HFFc6 (cell line): ENCODE data around the gene TCEANC2. TPM values are rescaled to one million over a fixed set of nuclear protein-coding genes. Genes with fewer than 3 reads are reported as not detected.

Experiments used
- DNase-seq: peaks from one replicate; pipeline ENCODE4 v3.0.0-alpha.2; 2018
- H3K27ac Mint-ChIP-seq: 2 replicates; pipeline ENCODE4 v1.8.0; 2020; ENCODE audit warnings: mild to moderate bottlenecking, mixed read lengths
- H3K27me3 Mint-ChIP-seq: 2 replicates; pipeline ENCODE4 v1.8.0; 2021; ENCODE audit warnings: mild to moderate bottlenecking, moderate library complexity, mixed read lengths; ENCODE audit not compliant: insufficient read depth
- H3K36me3 Mint-ChIP-seq: 2 replicates; pipeline ENCODE4 v1.8.0; 2021; ENCODE audit warnings: low read depth, mixed read lengths
- H3K4me1 Mint-ChIP-seq: 2 replicates; pipeline ENCODE4 v1.8.0; 2020; ENCODE audit warnings: low read depth, mixed read lengths
- H3K4me3 Mint-ChIP-seq: 2 replicates; pipeline ENCODE4 v1.8.0; 2020; ENCODE audit warnings: mild to moderate bottlenecking, moderate library complexity, mixed read lengths
- H3K9me3 Mint-ChIP-seq: 2 replicates; pipeline ENCODE4 v1.8.0; 2020; ENCODE audit warnings: mild to moderate bottlenecking, mixed read lengths
- total RNA-seq, 6 experiments: library from RNA; stranded (reverse); fragmentation: NEBNext Ultra II Directional; extraction: Animal tissue kit (Norgen Biotek cat#: 25700); gene quantifications; 2 replicates in 1 of 6; 3 replicates in 5 of 6; pipeline ENCODE4 v1.2.3, GENCODE V29; 2021
- TF ChIP-seq, protein P1 (sequence below): fragments of 200-600 bp; sonication (generic); IDR thresholded peaks from 2 replicates; pipeline ENCODE4 v1.5.0; 2021; ENCODE audit warnings: antibody characterized with exemption, mild to moderate bottlenecking

TCEANC2 gene
- total RNA-seq, 6 experiments from 2014 or later, result 4.2 to 5.5 (median 4.8) TPM

DNA sequence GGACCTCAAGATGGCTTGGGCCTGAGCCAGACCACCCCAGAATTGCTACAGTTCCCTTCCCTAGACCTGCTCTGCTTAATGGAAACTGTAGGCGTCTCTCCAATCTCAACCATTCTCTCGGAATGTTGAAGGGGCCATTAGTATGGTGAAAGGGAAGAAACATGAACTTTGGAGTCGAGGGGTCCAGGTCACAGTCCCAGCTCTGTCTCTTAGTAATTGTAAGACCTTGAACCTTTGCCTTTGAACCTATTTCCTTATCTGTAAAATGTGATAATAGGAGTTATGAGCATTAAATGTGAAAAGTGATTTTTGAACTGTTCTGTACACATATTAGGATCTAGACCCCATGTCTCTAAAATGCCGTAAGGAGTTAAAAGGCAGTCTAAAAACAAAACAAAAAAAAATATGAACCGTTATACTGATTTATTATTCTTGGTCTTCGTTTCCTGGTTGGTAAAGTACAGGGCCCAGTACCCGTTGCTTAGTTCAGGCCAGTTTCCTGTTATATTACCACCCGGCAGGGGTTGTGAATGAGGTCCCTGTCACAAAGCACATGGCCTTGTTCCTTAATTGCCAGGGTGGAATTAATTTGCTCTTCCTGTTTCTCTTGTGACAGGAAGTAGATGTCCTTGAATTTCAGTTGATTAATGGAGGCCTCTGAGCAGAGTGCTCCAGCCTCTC lies 42.3 kb downstream of the TCEANC2 start:
- no peak for DNase-seq
- TF ChIP-seq, protein P1, sequence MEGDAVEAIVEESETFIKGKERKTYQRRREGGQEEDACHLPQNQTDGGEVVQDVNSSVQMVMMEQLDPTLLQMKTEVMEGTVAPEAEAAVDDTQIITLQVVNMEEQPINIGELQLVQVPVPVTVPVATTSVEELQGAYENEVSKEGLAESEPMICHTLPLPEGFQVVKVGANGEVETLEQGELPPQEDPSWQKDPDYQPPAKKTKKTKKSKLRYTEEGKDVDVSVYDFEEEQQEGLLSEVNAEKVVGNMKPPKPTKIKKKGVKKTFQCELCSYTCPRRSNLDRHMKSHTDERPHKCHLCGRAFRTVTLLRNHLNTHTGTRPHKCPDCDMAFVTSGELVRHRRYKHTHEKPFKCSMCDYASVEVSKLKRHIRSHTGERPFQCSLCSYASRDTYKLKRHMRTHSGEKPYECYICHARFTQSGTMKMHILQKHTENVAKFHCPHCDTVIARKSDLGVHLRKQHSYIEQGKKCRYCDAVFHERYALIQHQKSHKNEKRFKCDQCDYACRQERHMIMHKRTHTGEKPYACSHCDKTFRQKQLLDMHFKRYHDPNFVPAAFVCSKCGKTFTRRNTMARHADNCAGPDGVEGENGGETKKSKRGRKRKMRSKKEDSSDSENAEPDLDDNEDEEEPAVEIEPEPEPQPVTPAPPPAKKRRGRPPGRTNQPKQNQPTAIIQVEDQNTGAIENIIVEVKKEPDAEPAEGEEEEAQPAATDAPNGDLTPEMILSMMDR, result no peak
- Mint-ChIP-seq H3K4me1 (no peaks in the 10 kb centered on the region), H3K4me3 (no peak overlapping the region), H3K27ac (no peak overlapping the region), H3K27me3 (no peaks in the 10 kb centered on the region; the same call in 1 of the 2 replicates), H3K36me3 (peaks cover 7% of the 10 kb centered on the region; the same call in 1 of the 2 replicates), H3K9me3 (no peaks in the 10 kb centered on the region)

DNA sequence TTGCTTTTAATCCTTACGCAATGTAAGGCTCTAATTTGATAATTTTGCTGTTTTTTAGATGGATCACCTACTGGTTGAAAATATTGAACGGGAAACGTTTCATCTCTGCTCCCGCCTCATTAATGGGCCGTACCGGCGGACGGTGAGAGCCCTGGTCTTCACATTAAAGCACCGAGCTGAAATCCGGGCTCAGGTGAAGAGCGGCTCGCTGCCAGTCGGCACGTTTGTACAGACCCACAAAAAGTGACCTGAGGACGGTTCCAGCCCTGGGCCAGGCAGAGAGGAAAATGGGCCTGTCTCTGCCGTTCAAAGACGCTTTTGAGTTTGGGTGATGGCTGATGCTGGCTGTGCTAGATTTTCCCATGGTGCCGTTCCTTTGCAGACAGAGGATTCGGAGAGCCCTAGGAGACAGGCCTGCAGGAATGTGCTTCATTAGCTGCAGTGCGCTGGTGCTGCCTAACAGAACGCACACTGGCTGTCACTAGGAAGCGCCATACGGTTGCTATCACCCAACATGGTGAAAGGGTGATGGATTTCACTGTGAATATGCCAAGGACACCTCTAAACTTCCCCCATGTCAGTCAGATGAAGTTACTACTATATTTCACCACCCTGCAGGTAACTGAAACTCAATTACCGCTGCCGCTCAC lies 42.9 kb downstream of the TCEANC2 start:
- Mint-ChIP-seq H3K27ac (no peak overlapping the region), H3K4me3 (no peak overlapping the region), H3K4me1 (no peaks in the 10 kb centered on the region), H3K9me3 (no peaks in the 10 kb centered on the region), H3K36me3 (peaks cover 7% of the 10 kb centered on the region; the same call in 1 of the 2 replicates), H3K27me3 (no peaks in the 10 kb centered on the region; the same call in 1 of the 2 replicates)
- TF ChIP-seq, protein P1, result no peak
- no peak for DNase-seq

DNA sequence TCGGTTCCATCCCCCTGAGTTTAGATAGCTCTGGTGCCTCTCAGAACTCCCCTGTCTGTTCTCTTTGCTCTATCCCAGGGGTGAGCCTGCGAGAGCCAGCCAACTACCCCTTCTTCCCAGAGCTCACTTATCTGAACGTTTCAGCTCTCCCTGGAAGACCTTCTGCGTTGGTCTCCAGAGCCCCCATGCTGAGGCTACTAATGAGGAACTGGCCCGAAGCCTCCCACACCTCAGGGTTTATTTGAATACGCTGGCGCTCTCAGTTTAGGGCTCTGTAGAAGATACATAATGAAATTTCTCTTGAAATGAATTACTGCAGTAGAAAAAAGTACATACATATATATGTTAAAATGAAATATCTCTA lies 43.5 kb downstream of the TCEANC2 start:
- H3K36me3 Mint-ChIP-seq, result peaks cover 7% of the 10 kb centered on the region; the same call in 1 of the 2 replicates
- no peak for DNase-seq
- no peaks in the 10 kb centered on the region; the same call in 1 of the 2 replicates for H3K27me3 Mint-ChIP-seq
- H3K9me3 Mint-ChIP-seq, result no peaks in the 10 kb centered on the region
- no peaks in the 10 kb centered on the region for H3K4me1 Mint-ChIP-seq
- TF ChIP-seq, protein P1, result no peak
- no peak overlapping the region for H3K4me3 Mint-ChIP-seq
- H3K27ac Mint-ChIP-seq, result no peak overlapping the region

DNA sequence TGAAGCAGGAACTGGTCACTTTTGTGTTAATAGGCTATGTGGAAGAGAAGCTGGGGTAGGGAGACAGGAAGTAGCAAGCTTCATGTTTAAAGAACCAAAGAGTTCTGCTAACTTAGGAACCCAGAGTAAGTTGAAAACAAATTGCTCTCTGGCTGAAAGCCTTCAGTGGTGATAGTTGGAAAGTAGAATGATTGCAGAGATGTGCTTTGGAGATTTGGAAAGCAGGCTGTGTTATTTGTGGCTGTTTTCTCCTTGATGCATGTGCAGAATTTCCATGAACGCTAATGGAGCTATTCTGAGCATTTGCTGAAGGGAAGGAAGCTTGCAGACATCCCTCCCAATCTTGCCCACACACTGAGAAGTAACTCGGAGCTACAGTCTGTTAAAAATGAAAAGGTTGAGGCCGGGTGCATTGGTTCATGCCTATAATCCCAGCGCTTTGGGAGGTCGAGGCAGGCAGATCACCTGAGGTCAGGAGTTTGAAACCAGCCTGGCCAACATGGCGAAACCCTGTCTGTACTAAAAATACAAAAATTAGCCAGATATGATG lies 45.7 kb downstream of the TCEANC2 start:
- Mint-ChIP-seq H3K4me3 (no peak overlapping the region), H3K36me3 (peaks cover 7% of the 10 kb centered on the region; the same call in 1 of the 2 replicates), H3K27me3 (no peaks in the 10 kb centered on the region; the same call in 1 of the 2 replicates), H3K9me3 (no peaks in the 10 kb centered on the region), H3K27ac (no peak overlapping the region), H3K4me1 (no peaks in the 10 kb centered on the region)
- TF ChIP-seq, protein P1, result no peak
- no peak for DNase-seq

DNA sequence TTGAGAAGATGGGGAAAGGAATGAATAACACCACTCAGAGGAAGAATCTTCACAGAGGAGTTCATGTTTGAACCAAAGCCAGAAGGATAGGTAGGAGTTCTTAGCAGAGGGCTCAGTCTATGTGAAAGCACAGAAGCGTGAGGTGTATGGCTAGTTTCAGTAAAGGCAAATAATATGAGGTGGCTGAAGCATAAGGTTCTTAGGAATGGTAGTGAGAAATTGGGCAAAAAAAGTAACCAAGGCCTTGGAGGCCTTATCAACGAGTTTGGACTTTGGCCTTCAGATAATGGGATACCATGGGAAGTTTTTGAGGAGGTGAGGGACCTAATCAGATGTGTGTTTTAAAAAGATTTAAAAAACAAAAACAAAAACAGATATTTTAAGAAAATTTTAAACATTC lies 47.1 kb downstream of the TCEANC2 start:
- Mint-ChIP-seq H3K4me3 (no peak overlapping the region), H3K27me3 (no peaks in the 10 kb centered on the region), H3K36me3 (peaks cover 7% of the 10 kb centered on the region; the same call in 1 of the 2 replicates), H3K9me3 (no peaks in the 10 kb centered on the region), H3K4me1 (no peaks in the 10 kb centered on the region), H3K27ac (no peak overlapping the region)
- TF ChIP-seq, protein P1, result no peak
- no peak for DNase-seq
